Esophagus muscularis mucosa (tissue), 3 donors: ENCODE results near the gene THRB.

Experiments
- CTCF ChIP-seq, 3 experiments: fragments of 200-600 bp in 2 of 3; fragments of 450-650 bp in 1 of 3; sonication (generic) in 2 of 3; IDR thresholded peaks; one replicate each; pipeline ENCODE4 v1.5.1; 2017 to 2019; ENCODE audit warnings: antibody characterized with exemption in 3 of 3, mild to moderate bottlenecking in 2 of 3, moderate library complexity in 1 of 3
- POLR2AphosphoS5 ChIP-seq, 2 donors: sonication (generic); formaldehyde crosslinking; IDR thresholded peaks; one replicate each; pipeline ENCODE4 v1.6.1; 2017; ENCODE audit warnings: antibody characterized with exemption in 2 of 2

GRCh38 chr3:24387000-24387399 lies 107.7 kb downstream of the THRB start:
- TF ChIP-seq POLR2AphosphoS5 (IDR thresholded peaks at IDR 0.05), result no peak
- TF ChIP-seq CTCF (IDR thresholded peaks at IDR 0.05), result no peak
